GM19397 (cell line): ENCODE measurements around the gene NAGPA.
"Not testable (repeated sequence)": the region's sequence is repeated elsewhere in the genome, so short reads cannot be mapped to it uniquely, and the experiment has no call there.

Experiments
- ATAC-seq: cut with Tn5 transposase; IDR thresholded peaks from one replicate; pipeline ENCODE4 v1.9.1; 2021; ENCODE audit warnings: mild to moderate bottlenecking, moderate library complexity; ENCODE audit not compliant: unreplicated experiment

NAGPA gene

GRCh38 chr16:5062051-5062450 lies 28.3 kb upstream of the NAGPA start:
- ATAC-seq, result no peak

GRCh38 chr16:5060073-5060641 lies 26.4 kb upstream of the NAGPA start:
- no peak for ATAC-seq

DNA sequence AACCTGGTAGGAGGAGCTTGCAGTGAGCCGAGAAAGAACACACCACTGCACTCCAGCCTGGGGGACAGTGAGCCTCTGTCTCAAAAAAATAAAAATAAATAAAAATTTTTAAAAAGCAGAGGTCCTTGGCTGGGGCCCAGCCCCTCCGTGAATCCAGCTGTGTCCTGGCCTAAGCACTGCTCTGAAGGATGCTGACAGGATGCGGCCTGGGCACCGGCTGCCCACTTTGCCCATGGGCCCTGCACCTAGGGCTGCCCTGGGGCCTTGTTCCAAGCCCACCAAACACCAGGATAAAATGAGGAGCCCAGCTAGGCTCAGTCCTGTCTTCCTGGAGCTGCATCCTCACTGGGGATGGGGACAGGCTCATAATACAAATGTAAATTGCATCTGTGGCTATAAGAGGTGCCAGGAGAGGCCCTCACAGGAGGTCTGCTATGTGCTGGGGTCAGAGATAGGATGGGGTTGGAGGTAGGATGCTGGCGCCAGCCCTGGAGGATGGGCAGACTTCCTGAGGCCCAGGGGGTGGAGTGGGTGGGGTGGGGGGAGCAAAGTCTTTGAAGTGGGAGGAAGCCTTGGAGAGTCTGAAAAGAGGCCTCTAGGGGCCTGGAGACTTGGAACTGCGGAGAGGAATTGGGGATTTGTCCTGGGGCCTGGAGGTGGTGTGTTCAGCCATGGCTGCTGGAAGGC lies 25.8 kb upstream of the NAGPA start:
- no peak for ATAC-seq

GRCh38 chr16:5058476-5058875 lies 24.7 kb upstream of the NAGPA start:
- no peak for ATAC-seq

GRCh38 chr16:5056352-5056751 lies 22.6 kb upstream of the NAGPA start:
- no peak for ATAC-seq

DNA sequence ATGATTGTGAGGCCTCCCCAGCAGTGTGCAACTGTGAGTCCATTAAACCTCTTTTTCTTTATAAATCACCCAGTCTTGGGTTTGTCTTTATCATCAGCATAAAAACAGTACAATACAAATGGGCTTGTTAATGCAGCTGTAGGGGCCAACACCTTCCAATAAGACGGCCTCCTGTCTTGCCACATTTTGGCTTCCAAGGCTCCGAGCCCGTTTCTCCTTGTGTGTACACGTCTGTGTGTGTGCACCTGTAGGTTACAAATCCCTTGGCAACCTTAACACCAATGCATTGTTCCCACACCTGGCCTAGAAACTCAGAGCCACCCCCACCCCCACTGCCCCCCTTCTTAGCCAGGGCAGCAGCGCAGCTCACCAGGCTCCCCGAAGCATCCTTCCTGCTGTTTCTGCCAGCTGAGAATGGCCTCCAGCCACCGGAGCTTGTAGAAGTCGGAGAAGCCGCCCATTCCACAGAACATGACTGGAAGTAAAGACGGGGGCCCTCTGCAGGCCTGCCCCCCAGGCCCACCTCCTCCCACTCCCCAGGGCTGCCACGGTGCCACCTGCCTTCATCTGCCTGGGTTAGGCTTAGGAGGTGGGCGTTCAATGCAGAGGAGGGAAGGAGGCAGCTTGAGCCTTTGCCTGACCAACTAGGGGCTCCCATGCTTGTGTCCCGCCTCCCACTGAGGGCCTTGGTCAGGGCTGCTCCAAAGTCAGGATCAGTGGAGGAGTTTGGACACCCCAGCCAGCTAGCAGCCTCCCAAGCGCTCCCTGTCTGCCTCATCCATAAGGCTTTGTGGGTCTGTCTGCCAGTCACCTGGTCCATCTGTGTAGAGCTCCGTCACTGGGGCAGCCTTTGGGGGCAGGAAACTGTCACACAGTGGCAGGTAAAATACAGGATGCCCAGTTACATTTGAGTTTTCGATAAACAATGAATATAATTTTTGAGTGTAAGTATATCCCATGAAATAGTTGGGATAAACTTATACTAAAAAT lies 21.4 kb upstream of the NAGPA start:
- no peak for ATAC-seq

DNA sequence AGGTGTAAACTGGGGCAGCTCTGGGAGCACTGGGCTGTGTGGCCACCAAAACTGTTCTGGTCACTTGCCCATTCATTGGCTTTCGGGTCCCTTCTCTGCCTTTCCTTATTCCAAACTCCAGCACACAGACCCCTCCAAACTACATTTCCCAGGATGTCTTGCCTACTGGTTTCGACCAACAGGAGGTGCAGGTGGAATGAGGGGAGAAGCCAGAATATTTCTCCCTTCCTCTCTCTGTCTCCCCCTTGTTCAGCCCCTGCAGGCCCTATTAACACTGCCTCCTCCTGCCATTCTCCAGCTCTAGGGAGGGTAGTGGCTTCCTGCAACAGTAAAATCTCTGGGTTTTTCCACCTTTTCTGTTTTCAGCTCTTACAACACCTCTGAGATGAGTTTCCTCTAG lies 13.2 kb upstream of the NAGPA start:
- ATAC-seq, result no peak

DNA sequence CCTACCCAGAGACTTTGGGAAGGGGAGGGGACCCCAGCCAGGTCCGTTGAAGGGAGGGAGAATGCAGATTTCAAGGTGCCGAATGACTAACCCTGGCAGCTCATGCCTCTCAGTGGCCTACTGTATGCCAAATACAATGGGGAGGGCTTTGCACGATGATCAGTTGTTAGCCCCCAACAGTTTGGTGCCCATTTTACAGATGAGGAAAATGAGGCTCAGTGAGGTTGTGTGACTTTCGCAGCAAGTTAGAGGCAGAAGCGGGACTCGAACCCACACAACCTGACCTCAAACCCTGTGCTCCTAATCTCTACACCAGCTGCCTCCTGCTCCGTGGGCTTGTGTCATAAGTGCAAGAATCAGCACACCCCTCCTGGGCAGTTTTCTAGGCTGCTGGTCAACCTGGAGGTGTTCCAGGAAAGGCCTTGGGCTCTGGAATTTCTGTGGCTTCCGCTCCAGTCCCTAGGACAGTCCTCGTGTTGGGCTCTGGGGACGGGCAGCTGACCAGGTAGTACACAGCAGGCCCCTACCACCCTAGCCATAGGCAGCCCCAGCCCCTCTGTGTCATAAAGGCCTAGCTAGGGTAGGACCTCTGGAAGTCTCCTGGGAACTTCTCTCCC lies 11.9 kb upstream of the NAGPA start:
- no peak for ATAC-seq

- ATAC-seq, result not testable (repeated sequence)
Measured at GRCh38 chr16:5044581-5044980, 10.8 kb upstream of the NAGPA start.

- no peak for ATAC-seq
Measured at GRCh38 chr16:5044011-5044540, 10.3 kb upstream of the NAGPA start.

DNA sequence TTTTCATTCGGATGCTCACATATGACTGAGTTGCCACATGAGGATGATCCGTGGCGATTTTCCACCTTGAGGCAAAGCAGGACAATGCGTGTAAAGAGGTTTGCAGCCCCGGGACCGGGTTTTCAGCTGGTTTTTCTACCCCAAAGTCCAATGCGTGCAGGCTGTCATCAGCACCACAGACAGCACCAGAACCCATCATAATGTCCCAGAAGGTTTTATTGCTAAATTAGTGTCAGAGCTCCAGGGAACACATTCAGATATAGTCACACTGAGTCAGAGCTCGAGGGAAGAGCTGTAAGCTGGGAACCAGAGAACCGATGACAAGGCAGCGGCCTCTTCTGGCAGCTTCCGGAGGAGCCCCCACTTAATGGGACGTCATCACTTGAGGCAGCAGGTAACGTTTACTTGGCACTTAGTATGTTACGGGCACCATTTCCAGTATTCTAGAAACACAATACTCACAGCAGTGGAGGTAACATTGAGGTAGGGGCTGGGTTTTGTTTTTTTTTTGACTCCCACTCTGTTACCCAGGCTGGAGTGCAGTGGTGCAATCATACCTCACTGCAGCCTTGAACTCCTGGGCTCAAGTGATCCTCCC lies 8.9 kb upstream of the NAGPA start:
- ATAC-seq, result no peak

DNA sequence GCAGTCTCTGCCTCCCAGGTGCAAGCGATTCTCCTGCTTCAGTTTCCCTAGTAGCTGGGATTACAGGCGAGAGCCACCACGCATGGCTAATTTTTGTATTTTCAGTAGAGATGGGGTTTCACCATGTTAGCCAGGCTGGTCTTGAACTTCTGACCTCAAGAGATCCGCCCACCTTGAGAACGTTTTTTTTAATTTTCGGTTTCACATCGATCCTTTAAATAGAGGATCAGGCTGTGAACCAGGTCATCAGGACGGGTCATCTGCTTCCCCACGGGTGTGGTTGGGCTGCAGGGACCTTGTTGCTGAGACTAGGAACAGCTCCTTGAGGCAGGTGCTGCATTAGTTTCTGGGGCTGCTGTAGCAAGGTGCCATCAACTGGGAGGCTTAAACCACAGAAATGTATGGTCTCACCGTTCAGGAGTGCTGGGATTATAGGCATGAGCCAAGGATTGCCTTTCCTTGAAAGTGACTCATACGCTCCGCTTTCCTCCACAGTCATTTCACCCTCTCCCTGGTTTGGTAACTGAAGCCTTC lies 7.9 kb upstream of the NAGPA start:
- no peak for ATAC-seq

DNA sequence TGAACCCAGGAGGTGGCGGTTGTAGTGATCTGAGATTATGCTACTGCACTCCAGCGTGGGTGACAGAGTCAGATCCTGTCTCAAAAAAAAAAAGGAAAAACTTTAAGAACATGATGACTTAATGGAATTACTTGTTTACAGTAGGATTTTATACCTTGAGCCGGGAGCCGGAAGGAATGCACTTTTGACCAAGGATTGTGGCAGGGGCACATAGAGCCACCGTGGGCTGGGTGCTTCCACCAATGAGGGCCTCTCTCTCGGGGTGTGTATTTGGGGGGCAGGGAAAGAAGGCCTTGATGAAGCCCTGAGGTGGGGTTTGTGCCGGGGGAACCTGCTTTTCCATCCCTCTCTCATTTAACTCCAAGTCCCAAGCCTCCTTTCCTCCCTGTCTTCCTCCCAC lies 6.7 kb upstream of the NAGPA start:
- no peak for ATAC-seq

GRCh38 chr16:5036228-5037156 lies 2.8 kb upstream of the NAGPA start:
- no peak for ATAC-seq

DNA sequence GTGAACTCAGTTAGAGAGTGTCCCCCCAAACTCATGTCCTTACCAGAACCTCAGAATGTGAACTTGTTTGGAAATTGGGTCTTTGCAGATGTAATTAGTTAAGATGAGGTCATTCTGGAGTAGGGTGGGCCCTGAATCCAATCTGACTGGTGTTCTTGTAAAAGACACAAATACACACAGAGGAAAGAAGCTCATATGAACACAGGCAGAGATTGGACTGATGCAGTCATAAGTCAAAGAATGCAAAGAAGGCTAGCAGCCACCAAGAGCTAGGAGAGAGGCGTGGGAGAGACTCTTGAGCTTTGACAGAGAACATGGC lies 2.1 kb upstream of the NAGPA start:
- ATAC-seq, result no peak

- no peak for ATAC-seq
Measured at GRCh38 chr16:5034167-5034523, 410 bp upstream of the NAGPA start.

DNA sequence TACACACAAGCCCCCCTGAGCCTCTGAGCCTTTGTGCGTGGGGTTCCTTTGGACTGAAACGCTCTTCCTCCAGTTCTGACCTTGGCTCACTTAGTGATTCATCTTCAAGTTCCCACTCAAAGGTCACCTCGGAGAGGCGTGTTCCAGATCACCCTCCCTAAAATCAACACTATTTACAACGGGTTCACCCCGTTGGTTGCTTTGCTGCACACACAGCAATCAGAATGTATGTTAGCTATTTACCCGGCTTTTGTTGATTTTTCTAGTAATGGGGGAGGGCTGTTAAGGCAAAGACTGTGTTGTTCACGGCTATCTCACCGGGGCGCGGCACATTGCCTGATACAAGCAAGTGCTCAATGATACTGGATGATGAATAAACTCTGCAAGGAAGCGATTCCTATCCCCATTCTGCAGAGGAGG lies 977 bp downstream of the NAGPA start:
- ATAC-seq, result no peak

- no peak for ATAC-seq
Measured at GRCh38 chr16:5031601-5032000, 2.1 kb downstream of the NAGPA start.

GRCh38 chr16:5030251-5030870 lies 3.4 kb downstream of the NAGPA start:
- no peak for ATAC-seq
